GM18508 (cell line): ENCODE data around the gene NLGN1.

ENCODE experiments used
- ATAC-seq: cut with Tn5 transposase; IDR thresholded peaks from one replicate; pipeline ENCODE4 v1.9.1; 2021; ENCODE audit warnings: moderate number of reproducible peaks; ENCODE audit not compliant: insufficient read depth, unreplicated experiment

Gene NLGN1

DNA sequence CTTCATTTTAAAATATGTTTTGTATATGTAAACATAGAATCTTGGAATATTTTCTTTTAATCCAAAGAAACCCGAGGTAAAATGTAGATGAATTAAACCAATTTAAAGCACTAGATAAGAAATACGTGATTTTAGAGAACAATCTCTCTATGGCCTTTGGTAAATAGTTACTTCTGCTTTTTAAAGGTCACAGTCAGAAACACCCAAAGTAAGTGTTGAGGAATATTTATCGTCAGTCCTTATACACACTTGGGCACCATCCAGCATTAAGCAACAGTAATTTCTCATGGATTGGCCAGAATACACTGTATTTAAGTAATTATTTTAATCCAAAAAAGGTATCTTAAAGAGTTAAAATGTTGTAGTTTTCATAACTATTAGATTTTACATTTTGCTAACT lies 713.2 kb downstream of the NLGN1 start:
- ATAC-seq = no peak

DNA sequence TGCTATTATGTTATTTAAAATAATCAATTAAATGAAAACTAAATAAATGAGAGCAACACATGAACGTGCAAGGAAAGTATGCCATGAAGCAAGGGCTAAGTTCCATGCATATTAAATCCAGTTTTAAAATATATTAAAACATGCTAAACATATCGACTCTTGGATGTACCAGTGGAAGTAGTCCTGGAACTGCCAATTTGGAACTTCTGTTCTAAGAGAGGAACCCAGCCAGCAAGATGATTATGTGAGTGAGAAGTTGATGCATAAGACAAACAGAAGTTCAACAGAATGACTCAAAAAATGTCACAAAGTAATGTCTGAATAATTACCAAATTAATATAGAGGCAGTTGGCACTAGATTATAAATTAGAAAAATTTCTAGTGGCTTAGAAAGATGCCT lies 714.2 kb downstream of the NLGN1 start:
- no peak for ATAC-seq

GRCh38 chr3:174116421-174116820 lies 718.9 kb downstream of the NLGN1 start:
- no peak for ATAC-seq

- no peak for ATAC-seq
Measured at GRCh38 chr3:174120997-174121396, 723.5 kb downstream of the NLGN1 start.

DNA sequence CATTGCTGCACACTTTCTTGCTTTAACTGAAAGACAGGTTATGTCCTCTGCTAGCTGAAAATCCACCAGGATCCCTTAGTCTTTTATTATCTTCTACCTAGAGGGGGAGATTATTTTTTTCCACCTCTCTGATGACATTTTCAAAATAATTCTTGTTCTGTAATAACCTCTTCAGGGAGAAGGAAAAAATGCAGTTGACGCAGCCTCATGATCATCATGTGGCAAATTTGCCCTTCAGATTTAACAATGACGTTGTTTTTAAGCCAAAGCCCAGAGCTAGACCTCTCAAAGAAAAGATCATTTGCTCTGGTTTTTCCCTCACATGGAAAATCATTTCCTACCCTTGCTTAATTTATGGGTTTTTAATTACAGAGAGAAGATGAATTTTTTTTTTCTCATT lies 724.9 kb downstream of the NLGN1 start:
- no peak for ATAC-seq

DNA sequence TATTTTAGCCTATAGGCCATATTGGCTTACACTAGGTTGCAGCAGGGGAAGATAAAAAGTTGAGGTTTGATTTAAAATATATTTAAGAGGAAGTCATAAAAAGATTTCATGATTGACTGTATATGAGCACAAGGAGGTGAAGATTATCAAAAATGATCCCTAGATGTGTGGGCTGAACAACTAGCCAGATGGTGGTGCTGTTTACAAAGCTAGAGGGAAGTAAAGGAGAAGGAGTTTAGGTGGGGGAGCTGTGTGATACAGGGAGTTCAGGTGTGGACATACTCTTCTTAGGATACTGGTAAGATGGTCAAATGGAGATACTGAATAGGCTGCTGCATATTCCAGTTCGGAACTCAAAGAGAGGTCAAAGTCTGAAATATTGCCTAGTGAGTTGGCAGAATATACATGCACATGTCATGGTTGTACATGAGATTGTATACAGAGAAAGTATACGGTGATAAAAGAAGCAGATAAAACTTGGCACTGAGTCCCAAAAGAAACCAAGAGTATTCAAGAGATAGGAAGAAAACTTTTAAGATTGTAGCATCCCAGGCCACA lies 727.8 kb downstream of the NLGN1 start:
- no peak for ATAC-seq

GRCh38 chr3:174126990-174127758 lies 729.6 kb downstream of the NLGN1 start:
- no peak for ATAC-seq

DNA sequence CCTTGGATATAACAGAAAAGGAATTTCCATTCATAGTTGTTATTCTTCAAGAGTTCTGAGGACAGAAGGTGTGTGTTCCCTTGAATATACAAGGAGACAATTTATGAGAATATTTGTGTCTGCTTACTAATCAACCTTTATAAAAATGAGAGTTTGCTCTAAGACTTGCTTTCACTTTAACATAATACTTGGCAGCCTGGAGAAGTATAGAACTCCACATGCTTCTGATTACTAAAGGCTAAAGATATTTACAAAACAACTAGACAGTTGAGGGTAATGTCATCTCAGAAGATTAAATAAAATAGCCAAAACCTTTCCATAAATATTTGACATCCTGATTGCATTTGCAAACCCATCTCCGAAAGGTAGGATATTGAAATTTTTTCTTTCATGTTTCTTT lies 734.5 kb downstream of the NLGN1 start:
- ATAC-seq = no peak

DNA sequence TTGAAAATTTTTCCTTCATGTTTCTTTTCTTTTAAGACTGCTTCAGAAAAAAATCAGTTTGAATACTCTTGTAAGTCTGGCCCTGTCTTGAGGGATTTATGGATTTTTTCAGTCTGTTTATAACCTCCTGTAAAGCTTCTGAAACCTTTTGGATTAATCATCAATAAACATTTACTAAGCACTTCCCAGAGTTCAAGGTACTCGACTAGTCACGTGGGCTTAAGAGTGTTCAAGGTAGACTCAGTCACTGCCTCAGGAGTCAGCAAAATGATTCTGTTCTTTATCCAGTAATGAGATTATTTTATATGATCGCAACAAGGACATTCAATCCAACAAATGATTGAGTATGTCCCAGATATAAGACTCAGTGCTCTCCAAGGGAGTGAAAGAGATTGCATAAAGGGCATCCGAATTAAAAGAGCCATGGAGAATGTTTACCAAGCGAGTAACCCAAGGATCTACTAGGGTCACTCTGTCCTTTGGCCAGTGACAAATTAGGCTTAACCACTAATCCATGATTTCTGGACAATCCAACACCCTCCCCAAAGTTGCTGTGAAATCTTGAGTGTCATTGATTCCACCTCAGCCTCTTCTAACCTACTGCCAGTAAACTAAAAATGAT lies 735.0 kb downstream of the NLGN1 start:
- ATAC-seq = no peak

DNA sequence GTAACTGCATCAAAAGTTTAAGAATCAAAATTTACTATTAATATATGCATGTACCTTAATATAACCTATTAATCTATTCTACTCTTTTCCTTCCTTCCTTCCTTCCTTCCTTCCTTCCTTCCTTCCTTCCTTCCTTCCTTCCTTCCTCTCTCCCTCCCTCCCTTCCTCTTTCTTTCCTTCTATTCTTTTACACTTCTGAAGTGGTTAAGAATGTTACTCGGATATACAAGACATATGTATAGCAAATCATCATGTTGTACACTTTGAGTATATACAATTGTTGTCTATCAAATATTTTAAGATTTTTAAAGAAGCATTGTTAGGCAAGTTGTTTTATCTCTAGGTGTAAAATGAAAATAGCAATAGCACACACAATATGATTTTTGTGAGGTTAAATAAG lies 748.5 kb downstream of the NLGN1 start:
- no peak for ATAC-seq

GRCh38 chr3:174147798-174148197 lies 750.3 kb downstream of the NLGN1 start:
- ATAC-seq = no peak

- ATAC-seq = no peak
Measured at GRCh38 chr3:174153871-174154270, 756.3 kb downstream of the NLGN1 start.

DNA sequence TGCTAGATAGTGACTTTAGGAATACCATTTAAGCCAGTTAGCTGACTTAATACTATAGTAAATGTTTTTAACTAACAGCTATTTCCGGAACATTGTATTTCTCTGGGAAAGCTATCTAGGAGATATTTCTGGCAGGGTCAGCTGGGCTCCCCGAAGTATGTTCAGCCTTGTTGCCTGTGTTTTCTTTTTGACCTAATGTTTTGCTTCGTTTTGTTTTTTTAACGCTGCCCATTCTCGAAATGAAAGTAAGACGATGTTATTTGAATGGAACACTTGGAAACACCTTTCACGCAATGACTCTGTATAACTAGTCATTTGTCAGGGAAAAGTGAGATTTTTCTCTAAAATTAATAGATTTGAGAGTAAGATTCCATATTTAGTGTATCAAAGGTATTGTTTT lies 758.7 kb downstream of the NLGN1 start:
- ATAC-seq = no peak

DNA sequence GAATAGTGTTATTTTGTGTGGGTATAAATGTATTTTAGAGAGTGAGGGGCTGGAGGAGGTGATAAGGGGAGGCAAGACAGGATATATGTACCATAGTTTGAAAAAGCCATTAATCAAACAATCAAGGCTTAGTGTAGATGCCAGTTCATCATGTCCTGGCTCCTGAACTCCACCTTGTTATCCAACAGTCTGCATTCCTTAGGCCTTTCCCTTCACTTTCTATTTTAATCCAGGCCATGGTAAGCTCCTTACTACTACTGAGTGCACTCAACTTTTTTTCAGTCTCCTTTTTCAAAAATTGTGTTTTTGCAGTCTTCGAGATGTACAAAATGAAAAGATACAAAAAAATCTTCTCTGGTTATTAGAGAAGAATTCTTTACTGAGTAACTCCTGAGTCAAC lies 761.1 kb downstream of the NLGN1 start:
- no peak for ATAC-seq

DNA sequence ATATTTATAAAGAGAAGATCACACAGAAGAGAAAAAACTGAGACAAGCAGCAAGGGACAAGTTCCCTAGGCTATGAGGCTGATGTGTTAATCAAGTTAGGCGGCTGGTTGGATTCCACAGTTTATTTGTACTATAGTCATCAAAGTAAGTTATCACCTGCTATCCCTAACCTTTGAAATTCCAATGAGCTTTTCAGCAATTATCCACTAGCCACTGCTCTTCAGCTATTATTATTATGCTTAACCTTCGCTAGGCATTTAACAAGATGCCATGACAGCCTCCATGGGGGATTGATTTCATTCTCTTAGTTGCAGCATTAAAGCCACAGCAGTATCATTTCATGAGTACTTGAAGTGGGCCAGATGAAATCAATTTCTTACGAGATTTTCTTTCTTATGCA lies 762.1 kb downstream of the NLGN1 start:
- ATAC-seq = no peak

DNA sequence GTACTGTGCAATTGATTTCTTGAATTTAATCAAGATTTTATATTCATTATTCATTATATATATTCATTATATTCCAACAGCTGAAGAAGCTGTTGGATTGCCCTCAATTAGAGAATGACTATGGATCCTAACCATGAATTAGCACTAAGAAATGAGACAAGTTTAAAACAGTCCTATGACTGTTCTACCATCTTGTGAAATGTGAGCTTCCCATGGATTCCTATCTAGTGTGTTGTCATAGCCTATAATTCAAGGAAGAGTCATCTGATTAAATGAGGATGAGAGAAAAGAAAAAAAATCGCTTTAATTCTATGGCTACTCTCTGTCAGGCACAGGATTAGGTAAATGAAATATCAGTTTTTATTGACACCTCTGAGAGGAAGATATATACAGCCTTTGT lies 765.0 kb downstream of the NLGN1 start:
- ATAC-seq = no peak

GRCh38 chr3:174168026-174168425 lies 770.5 kb downstream of the NLGN1 start:
- ATAC-seq = no peak

DNA sequence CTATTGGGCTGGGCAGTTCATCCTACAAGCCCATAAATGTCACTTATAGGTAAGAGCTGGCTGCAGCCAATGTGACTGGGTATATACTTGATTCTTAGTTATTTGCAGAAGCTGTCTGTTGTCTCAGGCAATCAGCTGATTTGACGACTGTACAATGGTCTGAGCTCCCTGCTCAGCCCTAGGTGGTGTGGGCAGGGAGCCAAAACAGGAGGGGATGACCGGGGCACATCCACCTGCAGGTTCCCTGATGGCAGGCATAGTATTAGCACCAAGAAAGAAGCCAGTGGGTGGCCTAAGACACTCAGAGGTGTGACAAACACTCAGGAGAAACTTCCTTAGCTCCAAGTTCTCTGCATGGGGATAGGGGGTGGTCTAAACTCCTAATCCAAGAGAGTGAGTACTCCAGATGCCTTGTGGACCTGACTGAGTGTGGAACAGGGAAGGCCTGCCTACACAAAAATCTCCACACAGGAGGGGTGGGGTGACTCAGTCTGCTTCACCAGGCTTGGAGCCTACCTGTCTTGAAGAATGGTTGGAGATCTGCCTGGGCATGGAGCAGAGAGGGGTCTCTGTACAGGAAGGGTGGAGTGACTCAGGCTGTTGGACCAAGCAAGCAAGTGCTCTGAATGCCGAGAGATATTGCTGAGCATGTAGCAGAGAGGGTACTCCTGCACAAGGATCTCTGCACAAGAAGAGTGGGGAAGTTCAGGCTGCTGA lies 771.2 kb downstream of the NLGN1 start:
- ATAC-seq = no peak

DNA sequence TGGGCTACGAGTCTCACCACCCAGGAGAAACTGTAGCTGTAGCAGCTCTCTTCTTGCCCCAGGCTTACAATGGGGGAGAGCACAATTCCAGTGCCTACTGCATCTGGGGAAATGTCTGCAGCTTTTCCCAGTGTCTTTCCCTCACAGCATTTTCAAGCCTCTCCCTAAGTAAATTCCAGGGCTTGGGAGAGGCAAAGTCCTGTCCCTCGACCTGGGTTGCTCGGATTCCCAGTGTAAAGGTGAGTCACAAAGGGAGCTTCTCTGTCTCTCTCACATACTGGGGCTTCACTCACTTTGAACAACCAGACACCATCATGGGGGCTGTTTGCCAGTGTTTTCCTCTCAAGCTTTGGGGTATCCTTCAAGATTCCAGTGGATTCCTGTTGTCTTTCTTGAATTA lies 772.2 kb downstream of the NLGN1 start:
- no peak for ATAC-seq

GRCh38 chr3:174170248-174170647 lies 772.7 kb downstream of the NLGN1 start:
- ATAC-seq = no peak

DNA sequence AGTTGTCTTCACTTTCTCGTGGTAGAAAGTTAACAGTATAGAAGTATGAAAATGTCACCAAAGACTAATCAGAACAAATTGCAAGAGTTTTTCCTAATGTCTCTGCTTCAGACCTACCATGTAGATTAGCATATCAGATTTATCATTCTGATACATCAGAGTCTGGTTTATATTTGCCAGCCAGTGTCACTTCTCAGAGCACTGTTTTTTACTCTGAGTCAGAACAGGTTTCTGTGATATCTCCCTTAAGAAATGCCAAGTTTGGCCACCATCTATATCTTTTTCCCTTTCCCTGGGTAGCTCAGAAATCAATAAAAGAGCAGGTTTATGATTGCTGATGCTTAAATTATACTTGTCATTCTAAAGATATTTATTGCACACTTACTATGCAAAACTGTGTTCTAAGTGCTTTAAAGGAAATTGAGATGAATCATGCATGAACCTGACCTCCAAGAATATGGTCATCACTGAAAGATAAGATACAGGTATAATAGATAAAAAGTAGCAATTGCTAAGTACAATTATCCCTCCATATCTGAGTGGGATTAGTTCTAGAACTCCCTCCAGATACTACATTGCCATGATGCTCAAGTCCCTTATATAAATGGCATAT lies 788.9 kb downstream of the NLGN1 start:
- ATAC-seq = no peak
